Measurements from ENCODE around the gene TJP3.

Gene TJP3

DNA sequence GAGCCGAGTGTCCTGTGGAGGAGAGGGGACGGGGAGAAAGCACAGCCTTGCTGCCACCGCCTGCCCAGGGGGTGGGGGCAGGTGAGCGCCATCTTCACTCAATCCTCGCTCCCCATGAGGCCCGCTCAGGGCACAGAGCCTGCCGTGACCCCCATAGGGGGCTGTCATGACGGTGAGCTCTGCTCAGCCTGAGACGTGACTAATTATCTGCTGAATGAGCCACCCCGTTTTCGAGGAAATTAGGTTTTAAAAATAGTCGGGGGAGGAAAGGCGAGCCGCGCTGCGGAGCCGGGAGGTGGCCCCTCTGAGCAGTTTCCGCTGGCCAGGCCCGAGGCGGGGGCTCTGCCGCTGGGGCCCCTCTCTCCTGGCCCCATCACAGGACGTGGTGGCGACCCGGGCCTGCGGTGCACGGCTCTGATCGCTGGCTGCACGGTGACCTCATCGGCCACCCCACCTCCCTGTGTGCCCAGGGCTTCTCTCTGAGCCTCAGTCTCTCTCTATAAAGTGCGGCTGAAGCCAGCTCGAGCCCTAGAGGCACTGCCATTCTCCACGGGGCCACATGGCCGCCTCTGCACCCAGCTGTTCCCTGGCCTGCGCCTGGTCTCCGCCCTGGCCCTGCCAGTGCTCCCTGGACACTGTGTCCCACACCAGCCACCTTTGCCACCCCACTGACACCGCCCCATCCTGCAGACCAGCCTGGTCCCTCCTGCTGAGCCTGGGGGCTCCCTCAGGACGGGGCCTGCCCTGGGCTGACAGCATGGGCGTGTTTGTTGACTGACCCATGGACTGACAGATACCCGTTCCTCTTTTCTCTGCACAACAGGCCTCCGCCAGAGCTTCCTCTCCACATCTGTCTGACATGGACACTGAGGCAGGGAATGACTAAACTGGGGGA, 36.3 kb upstream of the TJP3 start:
- H3K4me2 ChIP-seq (ENCODE audit: low read length) = peak overlapping the region; percentile 49

DNA sequence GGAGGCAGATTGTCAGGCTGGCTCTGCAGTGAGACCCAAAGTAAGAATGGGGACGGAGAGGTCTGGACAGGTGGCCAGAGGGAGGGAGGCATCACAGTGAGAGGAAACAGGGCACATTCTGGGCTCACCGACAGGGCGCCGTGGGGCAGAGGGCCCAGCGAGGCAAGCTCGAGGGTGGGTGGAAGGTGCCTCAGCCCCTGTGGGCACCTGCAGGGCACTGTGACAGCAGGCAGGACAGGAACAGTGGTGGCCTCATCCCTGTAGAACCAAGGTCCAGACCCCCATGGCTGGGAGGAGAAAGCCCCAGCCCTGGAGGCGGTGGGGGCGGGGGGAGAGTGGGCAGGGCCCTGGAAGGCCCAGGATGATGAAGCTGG, 35.6 kb upstream of the TJP3 start:
- H3K9me3 ChIP-seq (ENCODE audit: control insufficient read depth, insufficient read depth, low read length) = no peaks in the 10 kb centered on the region
- no peak overlapping the region for H3K4me2 ChIP-seq (ENCODE audit: low read length)
- H3K4me1 ChIP-seq (ENCODE audit: control insufficient read depth, low read length) = peaks cover 15% of the 10 kb centered on the region
- H3K36me3 ChIP-seq (ENCODE audit: control insufficient read depth, low read length) = no peaks in the 10 kb centered on the region
- H3K4me3 ChIP-seq (ENCODE audit: low read length) = no peak overlapping the region
- no peak for TF ChIP-seq EZH2phosphoT487 (IDR thresholded peaks at IDR 0.05; ENCODE audit: borderline replicate concordance, low read length)
- TF ChIP-seq, protein P1, sequence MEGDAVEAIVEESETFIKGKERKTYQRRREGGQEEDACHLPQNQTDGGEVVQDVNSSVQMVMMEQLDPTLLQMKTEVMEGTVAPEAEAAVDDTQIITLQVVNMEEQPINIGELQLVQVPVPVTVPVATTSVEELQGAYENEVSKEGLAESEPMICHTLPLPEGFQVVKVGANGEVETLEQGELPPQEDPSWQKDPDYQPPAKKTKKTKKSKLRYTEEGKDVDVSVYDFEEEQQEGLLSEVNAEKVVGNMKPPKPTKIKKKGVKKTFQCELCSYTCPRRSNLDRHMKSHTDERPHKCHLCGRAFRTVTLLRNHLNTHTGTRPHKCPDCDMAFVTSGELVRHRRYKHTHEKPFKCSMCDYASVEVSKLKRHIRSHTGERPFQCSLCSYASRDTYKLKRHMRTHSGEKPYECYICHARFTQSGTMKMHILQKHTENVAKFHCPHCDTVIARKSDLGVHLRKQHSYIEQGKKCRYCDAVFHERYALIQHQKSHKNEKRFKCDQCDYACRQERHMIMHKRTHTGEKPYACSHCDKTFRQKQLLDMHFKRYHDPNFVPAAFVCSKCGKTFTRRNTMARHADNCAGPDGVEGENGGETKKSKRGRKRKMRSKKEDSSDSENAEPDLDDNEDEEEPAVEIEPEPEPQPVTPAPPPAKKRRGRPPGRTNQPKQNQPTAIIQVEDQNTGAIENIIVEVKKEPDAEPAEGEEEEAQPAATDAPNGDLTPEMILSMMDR (IDR thresholded peaks at IDR 0.05; ENCODE audit: low read depth, low read length, poor library complexity, severe bottlenecking) = no peak
- no peaks in the 10 kb centered on the region for H3K9me2 ChIP-seq (replicated peaks; ENCODE audit: control insufficient read depth, low read length)
- H3F3A ChIP-seq (ENCODE audit: control insufficient read depth, insufficient read depth) = no peaks in the 10 kb centered on the region
- no peak overlapping the region for H3K27ac ChIP-seq (ENCODE audit: low read depth, low read length)
- H4K20me1 ChIP-seq (ENCODE audit: control insufficient read depth, insufficient read depth, low read depth, low read length) = peaks cover 10% of the 10 kb centered on the region
- peaks cover 21% of the 10 kb centered on the region for H3K27me3 ChIP-seq (ENCODE audit: control insufficient read depth, low read length)
- no peaks in the 10 kb centered on the region for H3K79me2 ChIP-seq (ENCODE audit: control insufficient read depth, low read length)

More for the DNA sequence above, 36.3 kb upstream of the TJP3 start:
- Histone ChIP-seq H3F3A (ENCODE audit: control insufficient read depth, insufficient read depth) (no peaks in the 10 kb centered on the region), H3K36me3 (ENCODE audit: control insufficient read depth, low read length) (no peaks in the 10 kb centered on the region), H3K4me3 (ENCODE audit: low read length) (no peak overlapping the region), H3K4me1 (ENCODE audit: control insufficient read depth, low read length) (peaks cover 15% of the 10 kb centered on the region), H3K9me2 (replicated peaks; ENCODE audit: control insufficient read depth, low read length) (no peaks in the 10 kb centered on the region), H3K79me2 (ENCODE audit: control insufficient read depth, low read length) (no peaks in the 10 kb centered on the region), H3K9me3 (ENCODE audit: control insufficient read depth, insufficient read depth, low read length) (no peaks in the 10 kb centered on the region), H3K27me3 (ENCODE audit: control insufficient read depth, low read length) (peaks cover 21% of the 10 kb centered on the region), H4K20me1 (ENCODE audit: control insufficient read depth, insufficient read depth, low read depth, low read length) (peaks cover 10% of the 10 kb centered on the region), H3K27ac (ENCODE audit: low read depth, low read length) (no peak overlapping the region)
- no peak for TF ChIP-seq EZH2phosphoT487 (IDR thresholded peaks at IDR 0.05; ENCODE audit: borderline replicate concordance, low read length)
- TF ChIP-seq, protein P1 (IDR thresholded peaks at IDR 0.05; ENCODE audit: low read depth, low read length, poor library complexity, severe bottlenecking) = no peak

DNA sequence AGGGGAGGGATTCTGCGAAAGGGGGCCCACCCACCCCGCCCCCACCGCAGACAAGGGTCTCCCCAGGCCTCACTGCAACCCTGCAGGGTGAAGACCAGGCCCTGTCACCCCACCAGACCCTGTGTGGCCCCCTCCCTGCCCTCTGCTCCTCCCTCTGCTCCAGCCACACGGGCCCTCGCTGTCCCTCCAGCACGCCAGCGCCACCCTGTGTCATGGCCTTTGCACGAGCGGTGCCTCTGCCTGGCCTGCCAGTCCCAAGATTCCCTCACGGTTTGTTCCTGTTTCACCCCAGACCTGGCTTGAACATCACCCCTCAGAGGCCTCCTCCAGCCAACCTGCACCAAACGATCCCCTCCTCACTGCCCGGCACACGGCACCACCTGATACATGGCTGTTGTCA, 35.2 kb upstream of the TJP3 start:
- no peak overlapping the region for H3K4me3 ChIP-seq (ENCODE audit: low read length)
- H3K9me3 ChIP-seq (ENCODE audit: control insufficient read depth, insufficient read depth, low read length) = no peaks in the 10 kb centered on the region
- no peaks in the 10 kb centered on the region for H3K36me3 ChIP-seq (ENCODE audit: control insufficient read depth, low read length)
- no peaks in the 10 kb centered on the region for H3K79me2 ChIP-seq (ENCODE audit: control insufficient read depth, low read length)
- no peaks in the 10 kb centered on the region for H3K9me2 ChIP-seq (replicated peaks; ENCODE audit: control insufficient read depth, low read length)
- H3K27me3 ChIP-seq (ENCODE audit: control insufficient read depth, low read length) = peaks cover 21% of the 10 kb centered on the region
- no peaks in the 10 kb centered on the region for H3F3A ChIP-seq (ENCODE audit: control insufficient read depth, insufficient read depth)
- H4K20me1 ChIP-seq (ENCODE audit: control insufficient read depth, insufficient read depth, low read depth, low read length) = peaks cover 10% of the 10 kb centered on the region
- H3K4me1 ChIP-seq (ENCODE audit: control insufficient read depth, low read length) = peaks cover 15% of the 10 kb centered on the region
- H3K4me2 ChIP-seq (ENCODE audit: low read length) = no peak overlapping the region
- TF ChIP-seq EZH2phosphoT487 (IDR thresholded peaks at IDR 0.05; ENCODE audit: borderline replicate concordance, low read length) = no peak
- TF ChIP-seq, protein P1 (IDR thresholded peaks at IDR 0.05; ENCODE audit: low read depth, low read length, poor library complexity, severe bottlenecking) = peak; percentile 11
- H3K27ac ChIP-seq (ENCODE audit: low read depth, low read length) = no peak overlapping the region

Data from DOHH2 (cell line).